Measurements from ENCODE around the gene ACIN1. TPM values are rescaled to one million over a fixed set of nuclear protein-coding genes. Genes with fewer than 3 reads are reported as not detected.

The ACIN1 gene
- total and polyA plus RNA-seq, 2 of the 13 experiments (the other 11 are each of a cell fraction or from before 2014, with no cell fraction given), result 165 to 183 TPM

- TF ChIP-seq NR0B2 (CRISPR knock-in tag; IDR thresholded peaks at IDR 0.05), result no peak
- TF ChIP-seq NFE2L1 (CRISPR knock-in tag; IDR thresholded peaks at IDR 0.05; ENCODE audit: borderline replicate concordance), result no peak
- no peak for TF ChIP-seq RBAK (CRISPR knock-in tag; IDR thresholded peaks at IDR 0.05)
- TF ChIP-seq HDAC2 (CRISPR knock-in tag; IDR thresholded peaks at IDR 0.05), result no peak
- no peak for TF ChIP-seq ZNF572 (CRISPR knock-in tag; IDR thresholded peaks at IDR 0.05)
- no peak for TF ChIP-seq ZFP36 (IDR thresholded peaks at IDR 0.05; ENCODE audit: borderline replicate concordance, low read depth, low read length, partially characterized antibody)
- no peak for TF ChIP-seq ZNF225 (CRISPR knock-in tag; IDR thresholded peaks at IDR 0.05)
- TF ChIP-seq MIER2 (CRISPR knock-in tag; IDR thresholded peaks at IDR 0.05), result no peak
- TF ChIP-seq ZBTB4 (CRISPR knock-in tag; IDR thresholded peaks at IDR 0.05; ENCODE audit: borderline replicate concordance), result no peak
- TF ChIP-seq MTF2 (CRISPR knock-in tag; IDR thresholded peaks at IDR 0.05; ENCODE audit: borderline replicate concordance), result no peak
- TF ChIP-seq KAT2B (IDR thresholded peaks at IDR 0.05; ENCODE audit: borderline replicate concordance, low read depth, low read length), result no peak
- TF ChIP-seq ZNF782 (CRISPR knock-in tag; IDR thresholded peaks at IDR 0.05; ENCODE audit: borderline replicate concordance), result no peak
- TF ChIP-seq ZNF570 (CRISPR knock-in tag; IDR thresholded peaks at IDR 0.05; ENCODE audit: borderline replicate concordance), result no peak
- TF ChIP-seq FOXA3 (CRISPR knock-in tag; IDR thresholded peaks at IDR 0.05), result no peak
- TF ChIP-seq STAG1 (CRISPR knock-in tag; IDR thresholded peaks at IDR 0.05), result no peak
- no peak for TF ChIP-seq ZC3H13 (CRISPR knock-in tag; IDR thresholded peaks at IDR 0.05)
- TF ChIP-seq MYC (CRISPR knock-in tag; IDR thresholded peaks at IDR 0.05; ENCODE audit: borderline replicate concordance), result no peak
- TF ChIP-seq XBP1 (CRISPR knock-in tag; IDR thresholded peaks at IDR 0.05), result no peak
- TF ChIP-seq HNF1A (IDR thresholded peaks at IDR 0.05; ENCODE audit: low read depth), result no peak
- no peak for TF ChIP-seq HNF1A (CRISPR knock-in tag; IDR thresholded peaks at IDR 0.05; ENCODE audit: borderline replicate concordance)
- 0 out of 2 replicates have a peak, but pooled peaks have one; percentile 55 for TF ChIP-seq ZNF44 (CRISPR knock-in tag; IDR thresholded peaks at IDR 0.05)
- TF ChIP-seq MTA1 (CRISPR knock-in tag; IDR thresholded peaks at IDR 0.05; ENCODE audit: borderline replicate concordance), result no peak
- TF ChIP-seq ZNF816 (CRISPR knock-in tag; IDR thresholded peaks at IDR 0.05; ENCODE audit: borderline replicate concordance), result no peak
Measured at GRCh38 chr14:23091294-23092225, 3.4 kb downstream of the ACIN1 start (continued).

Measured in HepG2 (cell line).